Measurements from ENCODE around the gene YPEL2.

YPEL2 gene

DNA sequence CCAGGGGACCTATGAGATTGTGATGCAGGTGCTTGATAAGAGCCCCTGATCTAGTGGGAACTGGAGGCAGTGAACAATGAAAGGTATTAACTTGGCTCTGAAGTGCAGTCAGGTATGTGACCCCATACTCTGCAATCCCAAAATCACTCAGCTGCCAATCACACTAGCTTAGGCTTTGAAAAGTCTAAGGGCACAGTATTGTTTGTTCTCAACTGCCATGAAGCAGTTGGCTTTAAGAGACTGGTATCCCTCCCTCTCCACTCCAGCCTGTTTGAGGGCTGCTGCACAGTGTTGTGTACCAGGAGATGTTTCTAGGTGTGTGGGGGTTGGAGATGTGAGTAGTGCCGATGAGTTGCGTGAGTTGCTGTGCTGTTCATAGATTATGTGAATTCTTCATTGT is 2.4 kb downstream of the YPEL2 start:
- H3K4me3 ChIP-seq (ENCODE audit: low read depth, low read length) = no peak overlapping the region
- TF ChIP-seq, protein P1, sequence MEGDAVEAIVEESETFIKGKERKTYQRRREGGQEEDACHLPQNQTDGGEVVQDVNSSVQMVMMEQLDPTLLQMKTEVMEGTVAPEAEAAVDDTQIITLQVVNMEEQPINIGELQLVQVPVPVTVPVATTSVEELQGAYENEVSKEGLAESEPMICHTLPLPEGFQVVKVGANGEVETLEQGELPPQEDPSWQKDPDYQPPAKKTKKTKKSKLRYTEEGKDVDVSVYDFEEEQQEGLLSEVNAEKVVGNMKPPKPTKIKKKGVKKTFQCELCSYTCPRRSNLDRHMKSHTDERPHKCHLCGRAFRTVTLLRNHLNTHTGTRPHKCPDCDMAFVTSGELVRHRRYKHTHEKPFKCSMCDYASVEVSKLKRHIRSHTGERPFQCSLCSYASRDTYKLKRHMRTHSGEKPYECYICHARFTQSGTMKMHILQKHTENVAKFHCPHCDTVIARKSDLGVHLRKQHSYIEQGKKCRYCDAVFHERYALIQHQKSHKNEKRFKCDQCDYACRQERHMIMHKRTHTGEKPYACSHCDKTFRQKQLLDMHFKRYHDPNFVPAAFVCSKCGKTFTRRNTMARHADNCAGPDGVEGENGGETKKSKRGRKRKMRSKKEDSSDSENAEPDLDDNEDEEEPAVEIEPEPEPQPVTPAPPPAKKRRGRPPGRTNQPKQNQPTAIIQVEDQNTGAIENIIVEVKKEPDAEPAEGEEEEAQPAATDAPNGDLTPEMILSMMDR (IDR thresholded peaks at IDR 0.05; ENCODE audit: insufficient read depth, low read length, missing control alignments) = no peak
- POLR2A ChIA-PET = interaction anchor here (0.9 kb wide), 1 partner anchor 90 kb away, joined by 3 read pairs; no protein-coding TSS in a partner anchor
- DNase-seq (ENCODE audit: low read depth, low spot score) = no peak
- CTCF ChIA-PET = interaction anchor here (1.3 to 18.3 kb wide), 2 partner anchors 23 to 109 kb away, joined by 4 to 342 read pairs; no protein-coding TSS in a partner anchor

DNA sequence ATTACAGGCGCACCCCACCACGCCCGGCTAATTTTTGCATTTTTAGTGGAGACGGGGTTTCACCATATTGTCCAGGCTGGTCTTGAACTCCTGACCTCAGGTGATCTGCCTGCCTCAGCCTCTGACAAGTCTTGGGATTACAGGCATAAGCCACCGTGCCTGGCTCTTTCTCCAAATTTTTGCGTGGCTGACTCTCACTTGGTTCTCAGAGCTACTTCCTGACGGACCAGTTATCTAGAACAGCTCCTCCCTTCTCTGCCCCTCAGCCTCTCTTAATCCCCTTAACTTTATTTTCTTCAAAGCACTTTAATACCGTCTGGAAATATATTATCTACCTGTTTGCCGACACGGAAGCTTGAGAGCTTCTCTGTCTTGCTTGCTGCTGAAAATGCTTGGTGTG is 4.2 kb downstream of the YPEL2 start:
- ChIA-PET CTCF (interaction anchor here (0.6 to 18.3 kb wide), 4 partner anchors 20 to 225 kb away, joined by 3 to 342 read pairs (median 4); no protein-coding TSS in a partner anchor), POLR2A (no interaction called here)
- TF ChIP-seq, protein P1 (IDR thresholded peaks at IDR 0.05; ENCODE audit: insufficient read depth, low read length, missing control alignments) = no peak
- H3K4me3 ChIP-seq (ENCODE audit: low read depth, low read length) = no peak overlapping the region
- DNase-seq (ENCODE audit: low read depth, low spot score) = no peak

DNA sequence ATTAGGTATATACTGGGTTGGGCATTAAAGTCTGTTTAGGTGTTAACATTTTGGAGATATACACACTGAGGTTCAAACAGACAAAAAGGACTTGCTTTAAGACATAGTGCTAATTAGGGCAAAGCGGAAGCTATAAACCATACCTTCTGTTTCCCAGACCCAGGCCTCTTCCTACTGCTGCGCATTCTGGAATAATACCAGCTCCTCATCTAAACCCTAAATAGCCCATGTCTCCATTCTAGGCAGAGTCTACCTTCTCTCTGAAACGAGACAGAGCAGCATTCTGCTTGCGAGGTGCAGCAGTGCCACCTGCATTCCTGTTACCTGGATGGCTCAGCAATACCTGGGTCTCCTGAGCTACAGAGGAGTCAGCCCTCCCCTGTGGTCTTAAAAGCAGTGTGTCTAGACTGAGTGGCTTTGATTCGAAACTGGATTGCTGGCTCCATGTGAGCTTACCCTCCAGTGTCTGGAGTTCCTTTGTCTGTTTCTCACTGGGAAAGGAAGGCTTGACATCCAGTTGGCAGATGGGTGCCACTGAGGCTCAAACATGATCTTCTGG is 6.4 kb downstream of the YPEL2 start:
- DNase-seq (ENCODE audit: low read depth, low spot score) = no peak
- ChIA-PET POLR2A (no interaction called here), CTCF (interaction anchor here (1.4 to 18.3 kb wide), 3 partner anchors 8 to 105 kb away, joined by 3 to 342 read pairs (median 19); no protein-coding TSS in a partner anchor)
- H3K4me3 ChIP-seq (ENCODE audit: low read depth, low read length) = no peak overlapping the region
- TF ChIP-seq, protein P1 (IDR thresholded peaks at IDR 0.05; ENCODE audit: insufficient read depth, low read length, missing control alignments) = no peak

DNA sequence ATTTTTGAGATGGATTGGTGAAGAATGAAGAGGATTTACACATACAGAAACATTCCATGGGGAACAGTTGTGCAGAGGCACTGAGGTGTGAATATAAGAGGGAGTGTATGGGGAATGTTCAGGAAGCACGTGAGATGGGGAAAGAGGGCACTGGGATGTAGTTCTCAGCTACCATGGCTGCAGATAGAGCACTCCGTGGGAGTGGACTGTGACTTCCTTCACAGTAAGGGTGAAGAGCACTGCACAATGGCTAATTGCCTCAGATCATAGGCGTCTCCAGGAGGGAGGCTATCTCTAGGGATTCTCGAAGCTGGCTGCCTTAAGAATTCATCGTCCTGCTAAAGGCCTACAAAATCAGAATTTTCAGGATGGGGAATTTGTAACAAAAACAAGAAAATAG is 7.0 kb downstream of the YPEL2 start:
- TF ChIP-seq, protein P1 (IDR thresholded peaks at IDR 0.05; ENCODE audit: insufficient read depth, low read length, missing control alignments) = no peak
- POLR2A ChIA-PET = no interaction called here
- CTCF ChIA-PET = interaction anchor here (0.8 to 18.3 kb wide), 4 partner anchors 9 to 104 kb away, joined by 3 to 342 read pairs (median 11); no protein-coding TSS in a partner anchor

DNA sequence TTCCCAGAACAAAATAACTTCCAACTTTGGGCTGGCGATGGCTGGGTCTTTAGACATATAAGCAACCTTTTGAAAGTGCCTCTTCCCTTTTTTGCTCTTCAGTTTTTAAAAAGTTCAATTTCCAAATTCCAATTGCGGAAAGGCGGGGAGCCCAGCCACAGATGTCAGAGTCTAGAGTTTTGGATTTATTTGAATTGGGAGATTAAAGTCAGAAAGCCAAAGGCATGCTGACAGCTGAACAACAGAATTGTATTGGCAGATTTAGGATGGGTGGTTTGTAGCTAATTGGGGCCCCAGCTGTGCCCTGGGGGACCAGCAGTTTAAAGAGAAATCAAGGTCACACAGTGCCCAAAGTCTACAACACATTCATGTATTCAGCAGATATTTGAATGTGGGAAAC is 10.5 kb downstream of the YPEL2 start:
- TF ChIP-seq, protein P1 (IDR thresholded peaks at IDR 0.05; ENCODE audit: insufficient read depth, low read length, missing control alignments) = no peak
- POLR2A ChIA-PET = no interaction called here
- CTCF ChIA-PET = interaction anchor here (1.7 kb wide), 1 partner anchor 12 kb away, joined by 8 read pairs; no protein-coding TSS in a partner anchor
- DNase-seq (ENCODE audit: low read depth, low spot score) = no peak
- H3K4me3 ChIP-seq (ENCODE audit: low read depth, low read length) = no peak overlapping the region

More for the DNA sequence above, 7.0 kb downstream of the YPEL2 start:
- DNase-seq (ENCODE audit: low read depth, low spot score) = no peak
- no peak overlapping the region for H3K4me3 ChIP-seq (ENCODE audit: low read depth, low read length)

DNA sequence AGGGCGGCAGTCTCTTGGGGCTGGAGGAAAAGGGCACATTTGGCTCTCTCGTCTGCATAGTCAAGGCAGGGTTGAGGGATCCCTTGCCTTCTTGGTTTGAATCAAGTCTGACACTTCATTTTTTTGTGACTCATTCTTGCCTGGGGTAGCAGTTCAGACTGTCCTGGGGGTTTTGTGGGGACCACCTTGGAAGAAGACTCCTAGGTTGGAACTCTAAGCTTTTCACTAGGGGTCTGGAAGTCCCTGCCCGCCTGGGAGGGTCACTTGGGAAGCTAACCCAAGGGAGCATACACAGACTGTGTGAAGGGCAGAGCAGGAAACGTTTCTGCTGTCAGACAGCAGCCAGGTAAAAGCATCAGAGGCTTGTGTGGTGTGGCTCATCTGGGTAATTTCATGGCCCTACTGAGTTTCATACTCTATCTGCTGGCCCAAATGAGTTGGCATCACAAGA is 11.3 kb downstream of the YPEL2 start:
- ChIA-PET POLR2A (no interaction called here), CTCF (interaction anchor here (1.7 kb wide), 1 partner anchor 13 kb away, joined by 8 read pairs; no protein-coding TSS in a partner anchor)
- H3K4me3 ChIP-seq (ENCODE audit: low read depth, low read length) = no peak overlapping the region
- TF ChIP-seq, protein P1 (IDR thresholded peaks at IDR 0.05; ENCODE audit: insufficient read depth, low read length, missing control alignments) = no peak
- no peak for DNase-seq (ENCODE audit: low read depth, low spot score)
